ENCODE data around the gene KLF9. TPM values are rescaled to one million over a fixed set of nuclear protein-coding genes. Genes with fewer than 3 reads are reported as not detected.

KLF9 gene
- total RNA-seq, 1 experiment from 2014 or later: 0.26 TPM

GRCh38 chr9:70441622-70442021, 27.2 kb upstream of the KLF9 start:
- Histone ChIP-seq H3K23ac (ENCODE audit: insufficient read length, low read depth, low read length) (no peak overlapping the region), H3K4me1 (ENCODE audit: insufficient read depth, low read length) (no peaks in the 10 kb centered on the region), H2BK12ac (ENCODE audit: insufficient read length, low read depth, low read length) (no peak overlapping the region), H2BK5ac (ENCODE audit: insufficient read length, low read length) (no peak overlapping the region), H3K9ac (ENCODE audit: extremely low read depth, insufficient read length, low read length) (no peak overlapping the region), H2AFZ (ENCODE audit: low read length) (no peak overlapping the region), H3K27me3 (ENCODE audit: insufficient read depth, low read length) (no peaks in the 10 kb centered on the region), H3K79me1 (ENCODE audit: insufficient read depth, low read depth, low read length, poor library complexity, severe bottlenecking) (no peaks in the 10 kb centered on the region), H3T11ph (ENCODE audit: low read length) (no peak overlapping the region), H3K9me3 (ENCODE audit: control insufficient read depth, low read depth, low read length) (no peaks in the 10 kb centered on the region), H3K14ac (ENCODE audit: insufficient read depth, low read length) (no peak overlapping the region), H2BK120ac (ENCODE audit: low read depth, low read length, poor library complexity, severe bottlenecking) (no peak overlapping the region), H3K56ac (ENCODE audit: insufficient read length, low read depth, low read length) (no peak overlapping the region), H2AK5ac (ENCODE audit: insufficient read length, low read length) (no peak overlapping the region), H3K79me2 (ENCODE audit: insufficient read depth, low read length) (no peaks in the 10 kb centered on the region), H3K18ac (ENCODE audit: insufficient read length, low read depth, low read length) (no peak overlapping the region), H3K27ac (ENCODE audit: insufficient read length, low read depth, low read length) (no peak overlapping the region), H3K4me2 (ENCODE audit: insufficient read depth, insufficient read length, low read length) (no peak overlapping the region), H4K91ac (ENCODE audit: insufficient read length, low read depth, low read length) (no peak overlapping the region), H4K20me1 (ENCODE audit: control insufficient read depth, insufficient read depth, insufficient read length) (no peaks in the 10 kb centered on the region), H3K23me2 (ENCODE audit: insufficient read length, low read depth, low read length, poor library complexity, severe bottlenecking) (no peaks in the 10 kb centered on the region), H3K4ac (ENCODE audit: low read depth, low read length) (no peak overlapping the region), H4K5ac (ENCODE audit: insufficient read length, low read depth, low read length) (no peak overlapping the region), H2BK15ac (ENCODE audit: low read depth, low read length) (no peak overlapping the region), H2BK20ac (ENCODE audit: low read depth, low read length, poor library complexity, severe bottlenecking) (no peak overlapping the region), H4K8ac (replicated peaks; ENCODE audit: insufficient read length, low read depth, low read length) (no peak overlapping the region)
- Mint-ChIP-seq H3K4me1 (no peaks in the 10 kb centered on the region; a peak in 2 of 4 replicates), H3K36me3 (ENCODE audit: insufficient read depth in 1 of 3, low read depth in 3 of 3) (no peaks in the 10 kb centered on the region), H3K27me3 (ENCODE audit: low read depth) (no peaks in the 10 kb centered on the region; the same call in none of the 2 replicates), H3K4me3 (no peak overlapping the region), H3K9me3 (no peaks in the 10 kb centered on the region), H3K27ac (no peak overlapping the region)
- no peak for TF ChIP-seq CTCF (conservative IDR thresholded peaks at IDR 0.05)
- DNase-seq: no peak

All from H9 (cell line).